SJCRH30 (cell line): ENCODE data around the gene GOLGA5. TPM values are rescaled to one million over a fixed set of nuclear protein-coding genes. Genes with fewer than 3 reads are reported as not detected.

Source experiments
- DNase-seq, 2 experiments: peaks; one replicate each; pipeline ENCODE4 v3.0.0-alpha.2; 2015 to 2020
- H3K27ac ChIP-seq: fragments of 250-450 bp; sonication (Bioruptor Pico); 2 replicates; pipeline ENCODE4 v1.5.1; 2020; ENCODE audit warnings: mild to moderate bottlenecking, moderate library complexity
- H3K27me3 ChIP-seq: fragments of 250-450 bp; sonication (Bioruptor Pico); 2 replicates; pipeline ENCODE4 v1.5.1; 2020; ENCODE audit warnings: mild to moderate bottlenecking, moderate library complexity
- H3K36me3 ChIP-seq: fragments of 250-450 bp; sonication (Bioruptor Pico); 2 replicates; pipeline ENCODE4 v1.5.1; 2020; ENCODE audit warnings: mild to moderate bottlenecking, moderate library complexity
- H3K4me1 ChIP-seq: fragments of 250-450 bp; sonication (Bioruptor Pico); 2 replicates; pipeline ENCODE4 v1.5.1; 2020; ENCODE audit warnings: mild to moderate bottlenecking, moderate library complexity
- H3K4me3 ChIP-seq: fragments of 250-450 bp; sonication (Bioruptor Pico); 2 replicates; pipeline ENCODE4 v1.5.1; 2020; ENCODE audit warnings: mild to moderate bottlenecking, moderate library complexity
- H3K9me3 ChIP-seq: fragments of 250-450 bp; sonication (Bioruptor Pico); replicated peaks from 2 replicates; pipeline ENCODE4 v1.5.1; 2020; ENCODE audit warnings: mild to moderate bottlenecking, moderate library complexity
- total RNA-seq: library from RNA; depleted of rRNA; stranded (reverse); fragments of >200 nt; shearing (Covaris generic); gene quantifications from 2 replicates; pipeline ENCODE4 v1.2.3, GENCODE V29; 2014

GOLGA5 gene
- total RNA-seq, 1 experiment from 2014 or later, result 22.2 TPM

GRCh38 chr14:92866181-92866752 lies 72.2 kb downstream of the GOLGA5 start:
- Histone ChIP-seq H3K27me3 (no peaks in the 10 kb centered on the region), H3K27ac (no peak overlapping the region)
- DNase-seq, result no peak

DNA sequence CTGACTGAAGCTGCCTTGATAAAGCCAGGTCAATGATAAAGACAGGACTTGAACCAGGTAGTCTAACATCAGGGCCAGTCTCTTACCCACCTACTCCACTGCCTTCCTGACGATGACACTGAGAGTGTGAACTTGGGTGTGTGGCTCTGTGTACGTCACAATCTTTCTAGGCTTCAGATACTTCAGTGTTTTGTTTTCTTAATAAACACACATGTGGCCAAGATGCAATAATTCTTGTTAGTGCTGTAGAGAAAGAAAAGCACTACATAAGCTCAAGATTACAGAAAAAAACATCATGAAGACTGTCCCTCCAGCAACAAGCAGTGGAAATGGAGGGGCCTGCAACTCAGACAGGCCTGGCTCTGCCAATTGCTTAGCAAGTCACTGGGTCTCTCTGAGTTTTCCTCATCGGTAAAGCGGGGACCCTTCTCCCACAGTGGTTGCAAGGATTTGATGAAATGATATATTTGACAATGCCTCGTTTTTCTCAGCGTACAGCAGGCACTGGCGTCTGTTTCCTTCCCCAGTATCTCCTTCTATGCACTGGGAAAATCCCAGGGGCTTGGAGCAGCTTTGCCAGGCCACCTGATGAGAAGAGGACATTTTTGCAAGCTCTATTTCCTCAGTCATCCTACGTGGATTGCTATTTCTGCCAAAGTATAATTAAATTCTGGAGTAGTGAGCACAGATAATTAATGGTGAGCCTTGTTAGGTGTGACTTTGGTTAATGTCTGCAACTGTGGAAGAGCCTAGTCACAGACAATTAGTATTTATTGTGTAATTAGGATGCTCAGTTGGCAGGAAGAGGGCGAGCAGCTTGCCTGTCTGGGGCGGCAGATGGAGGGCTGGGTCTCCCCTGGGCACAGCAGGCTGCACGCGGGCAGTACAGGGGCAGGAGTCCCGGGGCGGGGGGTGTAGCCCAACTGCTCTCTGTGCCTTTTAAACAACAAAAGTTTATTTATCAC lies 73.1 kb downstream of the GOLGA5 start:
- H3K9me3 ChIP-seq, result no peaks in the 10 kb centered on the region
- no peak for DNase-seq
- no peaks in the 10 kb centered on the region for H3K27me3 ChIP-seq
- H3K36me3 ChIP-seq, result no peaks in the 10 kb centered on the region
- H3K27ac ChIP-seq, result no peak overlapping the region
- H3K4me1 ChIP-seq, result peaks cover 13% of the 10 kb centered on the region
- no peak overlapping the region for H3K4me3 ChIP-seq

More at GRCh38 chr14:92866181-92866752, 72.2 kb downstream of the GOLGA5 start:
- Histone ChIP-seq H3K4me1 (peaks cover 13% of the 10 kb centered on the region), H3K9me3 (no peaks in the 10 kb centered on the region), H3K36me3 (no peaks in the 10 kb centered on the region), H3K4me3 (no peak overlapping the region)

GRCh38 chr14:92874962-92875661 lies 81.0 kb downstream of the GOLGA5 start:
- Histone ChIP-seq H3K27ac (no peak overlapping the region), H3K4me3 (no peak overlapping the region), H3K4me1 (peaks cover 8% of the 10 kb centered on the region), H3K27me3 (no peaks in the 10 kb centered on the region), H3K36me3 (no peaks in the 10 kb centered on the region), H3K9me3 (no peaks in the 10 kb centered on the region)
- no peak for DNase-seq

GRCh38 chr14:92877757-92878431 lies 83.8 kb downstream of the GOLGA5 start:
- Histone ChIP-seq H3K27ac (no peak overlapping the region), H3K4me1 (peaks cover 8% of the 10 kb centered on the region), H3K9me3 (no peaks in the 10 kb centered on the region), H3K36me3 (no peaks in the 10 kb centered on the region), H3K27me3 (no peaks in the 10 kb centered on the region; the same call in none of the 2 replicates), H3K4me3 (no peak overlapping the region)
- DNase-seq, result peak; percentile 17 to 52

DNA sequence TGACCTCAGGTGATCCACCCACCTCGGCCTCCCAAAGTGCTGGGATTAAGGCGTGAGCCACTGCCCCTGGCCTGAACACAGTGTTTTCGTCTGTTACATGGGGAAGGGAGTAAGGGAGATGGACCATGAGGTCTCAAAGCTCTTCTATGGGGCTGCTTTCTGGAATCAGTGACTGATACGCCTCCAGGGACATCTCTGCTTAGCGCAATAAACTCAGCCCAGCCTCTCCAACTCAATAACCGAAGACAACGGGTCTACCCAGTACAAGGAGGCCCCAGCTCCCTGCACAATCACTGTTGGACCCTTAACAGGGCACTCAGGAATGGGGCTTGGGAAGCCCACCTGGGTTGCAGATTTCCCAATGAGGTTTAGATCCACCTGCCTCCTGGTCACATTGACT lies 86.2 kb downstream of the GOLGA5 start:
- Histone ChIP-seq H3K4me3 (no peak overlapping the region), H3K27ac (no peak overlapping the region), H3K4me1 (peaks cover 8% of the 10 kb centered on the region), H3K36me3 (no peaks in the 10 kb centered on the region), H3K27me3 (no peaks in the 10 kb centered on the region; the same call in none of the 2 replicates), H3K9me3 (no peaks in the 10 kb centered on the region)
- no peak for DNase-seq

DNA sequence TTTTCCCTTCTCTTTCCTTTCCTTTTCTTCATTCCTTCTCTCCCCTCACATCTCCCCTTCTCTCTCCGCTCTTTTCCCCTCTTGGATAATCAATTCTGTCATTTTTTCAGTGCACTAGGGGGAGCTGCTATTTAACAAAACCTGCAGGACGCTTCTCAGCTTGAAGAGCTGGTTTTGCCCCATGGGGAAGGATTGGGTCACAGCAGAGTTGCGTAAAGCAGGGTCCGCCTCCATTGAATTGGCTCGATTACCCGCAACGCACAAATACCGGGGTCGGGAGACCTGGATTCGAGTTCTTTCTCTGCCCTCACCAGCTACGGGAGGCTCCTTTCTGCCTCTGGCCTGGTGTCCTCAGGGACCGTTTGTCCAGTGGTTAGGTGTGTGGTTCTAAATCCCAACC lies 86.7 kb downstream of the GOLGA5 start:
- H3K4me1 ChIP-seq, result peaks cover 8% of the 10 kb centered on the region
- H3K9me3 ChIP-seq, result no peaks in the 10 kb centered on the region
- no peak overlapping the region for H3K27ac ChIP-seq
- H3K4me3 ChIP-seq, result no peak overlapping the region
- peak; percentile 7 to 39 for DNase-seq
- no peaks in the 10 kb centered on the region for H3K36me3 ChIP-seq
- no peaks in the 10 kb centered on the region; the same call in none of the 2 replicates for H3K27me3 ChIP-seq

DNA sequence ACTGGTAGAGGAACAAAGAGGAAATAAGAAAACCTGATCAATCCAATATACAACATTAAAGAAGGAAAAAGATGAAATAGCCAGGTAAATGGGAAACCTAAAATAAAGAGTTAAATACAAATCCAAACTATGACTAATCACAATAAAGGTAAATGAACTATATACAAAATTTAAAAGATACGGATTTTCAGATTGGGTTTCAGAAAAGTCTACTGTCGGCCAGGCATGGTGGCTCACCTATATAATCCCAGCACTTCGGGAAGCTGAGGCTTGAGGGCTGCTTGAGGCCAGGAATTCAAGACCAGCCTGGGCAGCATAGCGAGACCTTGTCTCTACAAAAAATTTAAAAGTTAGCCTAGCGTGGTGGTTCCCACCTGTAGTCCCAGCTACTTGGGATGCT lies 89.0 kb downstream of the GOLGA5 start:
- no peak for DNase-seq
- H3K4me1 ChIP-seq, result peaks cover 3% of the 10 kb centered on the region
- H3K9me3 ChIP-seq, result no peaks in the 10 kb centered on the region
- no peaks in the 10 kb centered on the region; the same call in none of the 2 replicates for H3K27me3 ChIP-seq
- H3K27ac ChIP-seq, result no peak overlapping the region
- no peaks in the 10 kb centered on the region for H3K36me3 ChIP-seq
- H3K4me3 ChIP-seq, result no peak overlapping the region

DNA sequence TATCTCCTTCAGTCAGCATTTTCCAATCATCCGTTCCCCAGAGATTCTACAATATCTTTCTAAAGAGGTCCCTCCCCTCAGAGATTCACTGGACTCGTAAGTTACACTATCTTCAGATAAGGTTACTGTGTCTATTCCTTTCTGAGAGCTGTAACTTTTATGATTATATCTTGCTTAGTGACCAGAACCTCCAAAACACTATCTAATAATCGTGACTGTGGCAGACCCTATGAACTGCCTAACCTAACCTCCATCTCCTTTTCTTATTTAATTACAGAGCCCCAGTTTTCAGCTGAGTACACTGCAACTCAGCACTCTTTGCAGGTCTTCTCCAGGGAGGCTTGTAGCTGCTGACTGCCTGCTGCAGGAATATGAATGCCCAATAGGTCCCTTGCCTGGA lies 90.3 kb downstream of the GOLGA5 start:
- Histone ChIP-seq H3K9me3 (no peaks in the 10 kb centered on the region), H3K27ac (no peak overlapping the region), H3K36me3 (no peaks in the 10 kb centered on the region), H3K4me1 (no peaks in the 10 kb centered on the region), H3K27me3 (no peaks in the 10 kb centered on the region; the same call in none of the 2 replicates), H3K4me3 (no peak overlapping the region)
- no peak for DNase-seq

DNA sequence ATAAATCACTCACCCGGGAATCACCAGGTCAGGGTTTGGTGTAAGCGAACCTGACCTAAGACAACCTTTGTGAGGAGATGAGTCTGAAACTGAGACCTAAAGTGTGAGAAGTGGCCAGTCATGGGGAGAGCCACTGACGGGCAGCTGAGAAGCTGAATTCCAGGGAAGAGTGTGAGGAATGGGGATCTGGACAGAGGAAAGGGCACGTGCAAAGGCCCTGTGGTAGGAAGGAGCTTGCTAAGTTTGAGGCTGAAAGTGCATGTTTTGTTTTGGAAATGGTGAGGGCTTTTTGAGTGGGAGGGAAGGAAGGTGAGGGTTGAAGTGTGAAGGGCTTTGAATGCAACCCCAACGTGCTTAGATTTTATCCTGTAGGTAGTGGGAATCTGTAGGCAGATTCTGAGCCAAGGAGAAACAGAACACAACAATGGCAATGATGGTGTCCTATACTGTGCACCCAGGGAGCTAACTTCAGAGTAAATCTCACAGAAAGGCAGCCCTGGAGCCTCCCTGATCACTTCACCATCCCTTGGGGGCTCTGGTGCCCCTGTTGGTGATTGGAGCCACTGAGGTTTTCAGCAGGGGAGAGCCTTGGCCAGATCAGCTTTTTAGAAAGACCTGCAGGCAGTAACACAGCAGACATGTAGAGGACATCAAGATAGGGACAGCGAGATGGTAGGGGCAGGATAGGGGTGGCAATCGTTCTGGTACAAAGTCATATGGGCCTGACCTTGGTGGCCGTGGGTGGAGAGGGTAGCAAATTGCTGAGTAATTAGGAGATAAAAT lies 91.4 kb downstream of the GOLGA5 start:
- no peak for DNase-seq
- H3K27me3 ChIP-seq, result no peaks in the 10 kb centered on the region; the same call in none of the 2 replicates
- no peaks in the 10 kb centered on the region for H3K4me1 ChIP-seq
- no peak overlapping the region for H3K4me3 ChIP-seq
- H3K27ac ChIP-seq, result no peak overlapping the region
- H3K9me3 ChIP-seq, result no peaks in the 10 kb centered on the region
- no peaks in the 10 kb centered on the region for H3K36me3 ChIP-seq

GRCh38 chr14:92886337-92886736 lies 92.2 kb downstream of the GOLGA5 start:
- H3K36me3 ChIP-seq, result no peaks in the 10 kb centered on the region
- H3K27me3 ChIP-seq, result no peaks in the 10 kb centered on the region; the same call in 1 of the 2 replicates
- H3K4me3 ChIP-seq, result no peak overlapping the region
- H3K4me1 ChIP-seq, result no peaks in the 10 kb centered on the region
- no peak overlapping the region for H3K27ac ChIP-seq
- H3K9me3 ChIP-seq, result no peaks in the 10 kb centered on the region
- no peak for DNase-seq

GRCh38 chr14:92887157-92887556 lies 93.1 kb downstream of the GOLGA5 start:
- Histone ChIP-seq H3K9me3 (no peaks in the 10 kb centered on the region), H3K4me3 (no peak overlapping the region), H3K36me3 (no peaks in the 10 kb centered on the region), H3K27me3 (no peaks in the 10 kb centered on the region), H3K27ac (no peak overlapping the region), H3K4me1 (no peaks in the 10 kb centered on the region)
- DNase-seq, result no peak

- Histone ChIP-seq H3K27me3 (no peaks in the 10 kb centered on the region), H3K4me1 (no peaks in the 10 kb centered on the region)
- DNase-seq, result no peak
Measured at GRCh38 chr14:92888896-92889295, 94.8 kb downstream of the GOLGA5 start.

More at GRCh38 chr14:92888896-92889295, 94.8 kb downstream of the GOLGA5 start:
- Histone ChIP-seq H3K36me3 (no peaks in the 10 kb centered on the region), H3K9me3 (no peaks in the 10 kb centered on the region), H3K27ac (no peak overlapping the region), H3K4me3 (no peak overlapping the region)
